Heart left ventricle (tissue), 16 donors: ENCODE results near the gene THAP4. TPM values are rescaled to one million over a fixed set of nuclear protein-coding genes. Genes with fewer than 3 reads are reported as not detected.
A peak's percentile ranks its signal among the peaks of the same experiment; 100 is the strongest.

Source experiments
- ATAC-seq, 4 donors: fragments of 200-7000 bp; cut with Tn5 transposase; one replicate each; pipeline ENCODE4 v1.9.1; 2020 to 2022; ENCODE audit warnings: moderate library complexity in 4 of 4, mild to moderate bottlenecking in 3 of 4, moderate number of reproducible peaks in 1 of 4
- DNase-seq, 5 donors: peaks; one replicate each; pipeline ENCODE4 v3.0.0-alpha.2; 2020
- H3K27ac ChIP-seq, 12 donors: fragments of 200-600 bp; sonication (generic) in 4 of 12; one replicate each; pipeline versions ENCODE4 v1.5.0 to v1.8.0; 2016 to 2022; ENCODE audit warnings: mild to moderate bottlenecking in 2 of 12
- H3K27me3 ChIP-seq, 9 donors: fragments of 200-600 bp; sonication (generic) in 2 of 9; one replicate each; pipeline versions ENCODE4 v1.5.1 to v1.8.0; 2016 to 2022; ENCODE audit warnings: mild to moderate bottlenecking in 3 of 9
- H3K36me3 ChIP-seq, 9 donors: fragments of 200-600 bp; sonication (generic) in 2 of 9; one replicate each; pipeline versions ENCODE4 v1.5.0 to v1.8.0; 2018 to 2022; ENCODE audit warnings: mild to moderate bottlenecking in 2 of 9
- H3K4me1 ChIP-seq, 12 donors: fragments of 200-600 bp; sonication (generic) in 4 of 12; one replicate each; pipeline versions ENCODE4 v1.5.0 to v1.8.0; 2016 to 2022; ENCODE audit warnings: mild to moderate bottlenecking in 3 of 12
- H3K4me3 ChIP-seq, 12 donors: fragments of 200-600 bp; sonication (generic) in 4 of 12; one replicate each; pipeline versions ENCODE4 v1.5.0 to v1.8.0; 2017 to 2022; ENCODE audit warnings: mild to moderate bottlenecking in 9 of 12, moderate library complexity in 4 of 12
- H3K9me3 ChIP-seq, 12 donors: fragments of 200-600 bp; sonication (generic) in 4 of 12; one replicate each; pipeline versions ENCODE4 v1.5.0 to v1.8.0; 2016 to 2022; ENCODE audit warnings: mild to moderate bottlenecking in 1 of 12
- POLR2A ChIP-seq, 2 donors: fragments of 450-650 bp; IDR thresholded peaks; one replicate each; pipeline ENCODE4 v1.6.1; 2017; ENCODE audit warnings: antibody characterized with exemption in 2 of 2, mild to moderate bottlenecking in 2 of 2, moderate library complexity in 2 of 2
- WGBS, 4 donors: extraction: QIAGEN DNeasy Blood & Tissue Kit in 2 of 4; methylation state at CpG; one replicate each; pipeline versions ENCODE4 v1.1.5 to v1.1.7; 2013 to 2018; 5-methylcytosine and 5-hydroxymethylcytosine counted together
- intact Hi-C, 10 donors: fragments of 100-400 bp; cut with DNase I; formaldehyde crosslinking; loops; one replicate each; pipeline versions ENCODE4 v1.11.1 to v1.14.2; 2022
- polyA plus RNA-seq, 2 donors: library from polyadenylated mRNA; stranded (reverse); fragments of 200-250 nt; gene quantifications; one replicate each; pipeline ENCODE4 v1.2.3, GENCODE V29; 2013
- total RNA-seq, 9 donors: library from RNA; depleted of rRNA in 2 of 9; stranded (reverse); fragments of >200 nt in 2 of 9; fragmentation: NEBNext Ultra II Directional in 3 of 9; extraction: Animal tissue kit (Norgen Biotek cat#: 25700) in 3 of 9; gene quantifications; one replicate each; pipeline versions ENCODE4 v1.1.0 to v1.2.4, GENCODE V29; 2016 to 2023
- TF ChIP-seq, protein P1 (sequence below), 12 donors: fragments of 200-600 bp; sonication (generic) in 4 of 12; IDR thresholded peaks; one replicate each; pipeline versions ENCODE4 v1.5.0 to v1.8.0; 2018 to 2022; ENCODE audit warnings: antibody characterized with exemption in 12 of 12, mild to moderate bottlenecking in 5 of 12
- donor health status: ischemic (EF 13 %, LVEDD 7.1; RV severe dilation, severe dysfunction).
- donor health status: healthy with polysubstance abuse.
- donor health status: DM: no; HTN: yes; CAD: no.
- donor health status: DM: no; HTN: no; CAD: no.
- donor health status: ischemic (EF 25% LVEDD 6.9; RV normal size, moderate dysfunction).
- donor health status: ischemic (EF 25% LVEDD 5.7; RV mildly dilated, moderate dysfunction).
- donor health status: healthy.
- donor health status: DM: yes; HTN: yes; CAD: no.
- donor health status: ischemic (EF 35%, LVEDD 5.7; RV mildly dilated, moderate dysfunction).
- donor health status: nonischemic (EF 11% LVEDD 7.7; RV severe dilation, severe dysfunction).
- donor health status: DM: yes; HTN: yes; CAD: no.
- donor health status: PGD.
- donor health status: ischemic (EF 29% LVEDD 5.4; RV normal size, mild dysfunction).
- donor health status: nonischemic (EF 23%, LVEDD 6.1; RV moderate dilation, normal function).

Gene THAP4
- total and polyA plus RNA-seq, 11 donors = 61.7 to 110 (median 80.4) TPM

DNA sequence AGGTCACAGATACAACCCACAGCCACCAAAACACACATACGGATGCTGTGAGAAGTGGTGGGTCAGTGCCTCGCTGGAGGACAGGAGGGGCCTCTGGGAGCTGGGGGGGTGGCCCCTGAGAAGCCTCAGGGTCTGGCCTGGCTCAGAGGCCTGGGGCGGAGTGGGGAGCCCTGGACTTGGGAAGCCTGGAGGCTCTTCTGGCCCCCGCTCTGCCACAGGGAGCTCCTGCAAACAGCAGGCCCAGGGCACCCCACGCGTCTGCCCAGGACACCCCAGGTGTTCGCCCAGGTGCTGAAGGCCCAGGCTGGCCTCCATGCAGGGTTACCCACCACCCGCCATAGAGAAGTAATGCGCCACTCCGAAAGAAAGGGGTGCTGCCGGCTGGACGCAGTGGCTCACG, 25.9 kb downstream of the THAP4 start:
- 90 to 96% (median 93%) methylated on average over 11 to 13 of the region's 13 CpGs for WGBS, 4 donors
- no peak overlapping the region for H3K4me3 ChIP-seq
- ATAC-seq (no peak), DNase-seq (no peak)
- intact Hi-C loops = loop anchor here in 6 of 10 donors (2.0 to 10.0 kb wide), 5 partner anchors 26 to 256 kb away; partner anchors contain the start of genes STK25 (in 5 of the 6), FARP2 (in 2 of the 6), ATG4B (in 1 of the 6) and THAP4 (in 1 of the 6)
- no peak for TF ChIP-seq POLR2A (IDR thresholded peaks at IDR 0.05)
- TF ChIP-seq, protein P1, sequence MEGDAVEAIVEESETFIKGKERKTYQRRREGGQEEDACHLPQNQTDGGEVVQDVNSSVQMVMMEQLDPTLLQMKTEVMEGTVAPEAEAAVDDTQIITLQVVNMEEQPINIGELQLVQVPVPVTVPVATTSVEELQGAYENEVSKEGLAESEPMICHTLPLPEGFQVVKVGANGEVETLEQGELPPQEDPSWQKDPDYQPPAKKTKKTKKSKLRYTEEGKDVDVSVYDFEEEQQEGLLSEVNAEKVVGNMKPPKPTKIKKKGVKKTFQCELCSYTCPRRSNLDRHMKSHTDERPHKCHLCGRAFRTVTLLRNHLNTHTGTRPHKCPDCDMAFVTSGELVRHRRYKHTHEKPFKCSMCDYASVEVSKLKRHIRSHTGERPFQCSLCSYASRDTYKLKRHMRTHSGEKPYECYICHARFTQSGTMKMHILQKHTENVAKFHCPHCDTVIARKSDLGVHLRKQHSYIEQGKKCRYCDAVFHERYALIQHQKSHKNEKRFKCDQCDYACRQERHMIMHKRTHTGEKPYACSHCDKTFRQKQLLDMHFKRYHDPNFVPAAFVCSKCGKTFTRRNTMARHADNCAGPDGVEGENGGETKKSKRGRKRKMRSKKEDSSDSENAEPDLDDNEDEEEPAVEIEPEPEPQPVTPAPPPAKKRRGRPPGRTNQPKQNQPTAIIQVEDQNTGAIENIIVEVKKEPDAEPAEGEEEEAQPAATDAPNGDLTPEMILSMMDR (IDR thresholded peaks at IDR 0.05) = no peak
- H3K9me3 ChIP-seq = no peaks in the 10 kb centered on the region
- H3K4me1 ChIP-seq = peaks cover 0 to 39% (median 20%) of the 10 kb centered on the region in 12 donors
- H3K36me3 ChIP-seq = peaks cover 0 to 18% (median 7%) of the 10 kb centered on the region in 9 donors
- H3K27me3 ChIP-seq = no peaks in the 10 kb centered on the region
- H3K27ac ChIP-seq = peak overlapping the region in 5 of 12 donors; percentile 70 to 90 (median 75)

DNA sequence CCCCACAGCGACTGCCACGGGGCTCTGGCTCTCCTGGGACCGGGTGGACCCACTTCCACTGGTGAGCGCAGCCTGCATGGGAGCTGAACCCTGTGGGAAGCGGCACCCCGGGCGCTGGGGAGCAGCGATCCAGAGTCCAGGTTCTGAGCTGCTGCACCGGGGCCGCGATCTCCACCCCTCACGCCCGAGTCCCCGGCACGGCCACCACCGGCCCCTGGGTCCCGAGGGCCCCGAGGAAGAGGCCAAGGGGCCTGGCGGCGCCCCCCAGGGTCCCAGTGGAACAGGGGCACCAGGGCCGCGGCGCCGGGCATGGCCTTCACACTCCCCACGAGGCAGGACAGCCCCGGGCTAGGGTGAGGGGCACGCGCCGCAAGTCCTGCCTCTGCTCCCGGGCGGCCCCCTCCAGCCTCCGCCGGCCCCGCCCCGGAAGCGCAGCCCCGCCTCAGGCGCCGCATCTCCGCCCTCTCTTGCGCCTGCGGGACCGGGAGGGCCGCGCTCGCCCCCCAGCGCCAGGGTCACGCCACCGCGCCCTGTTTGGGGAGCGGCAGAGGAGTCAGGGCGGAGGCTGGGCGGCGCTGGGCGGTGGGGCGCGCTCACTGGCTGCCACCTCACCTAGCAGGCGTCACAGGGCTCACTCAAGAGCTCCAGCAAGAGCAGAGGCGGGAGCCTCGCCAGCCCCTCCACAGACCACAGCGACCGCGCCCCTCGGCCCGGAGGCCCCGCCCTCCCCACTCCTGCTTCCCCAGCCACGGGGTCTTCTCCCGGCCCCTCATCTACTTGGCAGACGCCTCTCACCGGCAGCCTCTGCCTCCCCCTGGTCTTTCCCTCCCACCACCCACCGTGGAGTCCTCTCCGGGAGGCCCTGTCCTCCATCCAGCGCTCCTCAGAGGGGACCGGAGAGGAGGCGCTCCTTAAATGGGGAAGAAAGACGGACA, 26.8 kb downstream of the THAP4 start:
- H3K9me3 ChIP-seq = no peaks in the 10 kb centered on the region
- H3K27ac ChIP-seq = peak overlapping the region; percentile 3 to 90 (median 72)
- intact Hi-C loops = loop anchor here in 6 of 10 donors (2.0 to 10.0 kb wide), 5 partner anchors 27 to 255 kb away; partner anchors contain the start of genes STK25 (in 5 of the 6), FARP2 (in 2 of the 6), ATG4B (in 1 of the 6) and THAP4 (in 1 of the 6)
- ATAC-seq = peak; percentile 81 to 96 (median 96)
- DNase-seq = peak; percentile 79 to 92 (median 89)
- H3K4me3 ChIP-seq = peak overlapping the region; percentile 54 to 69 (median 61)
- WGBS, 4 donors = 7 to 22% (median 8%) methylated on average over 18 to 76 of the region's 76 CpGs
- H3K36me3 ChIP-seq = peaks cover 0 to 27% (median 16%) of the 10 kb centered on the region in 9 donors
- peak in 1 of 2 donors; percentile 47 for TF ChIP-seq POLR2A (IDR thresholded peaks at IDR 0.05)
- TF ChIP-seq, protein P1 (IDR thresholded peaks at IDR 0.05) = peak; percentile 55 to 82 (median 70)
- peaks cover 0 to 34% (median 16%) of the 10 kb centered on the region in 12 donors for H3K4me1 ChIP-seq
- no peaks in the 10 kb centered on the region for H3K27me3 ChIP-seq

DNA sequence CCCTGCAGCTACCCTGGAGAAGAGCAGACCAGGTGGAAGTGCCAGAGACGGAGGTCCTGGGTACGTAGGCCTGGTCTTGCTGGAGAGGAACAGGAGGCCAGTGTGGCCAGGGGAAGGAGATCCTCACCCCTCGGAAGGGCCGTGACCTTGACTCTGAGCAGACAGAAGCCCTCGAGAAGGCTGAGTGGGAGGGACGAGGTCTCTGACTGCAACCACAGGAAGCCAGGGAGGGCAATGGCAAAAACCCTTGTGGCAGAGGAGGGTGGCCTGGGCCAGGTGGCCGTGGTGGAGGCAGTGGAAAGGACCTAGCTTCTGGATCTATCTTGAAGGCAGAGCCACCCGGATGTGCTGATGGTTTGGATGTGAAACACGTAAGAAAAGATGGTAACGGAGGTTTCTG, 28.1 kb downstream of the THAP4 start:
- H3K9me3 ChIP-seq = no peaks in the 10 kb centered on the region
- no peak for ATAC-seq
- H3K4me3 ChIP-seq = no peak overlapping the region
- 83 to 86% (median 86%) methylated on average over 10 of the region's 10 CpGs for WGBS, 4 donors
- intact Hi-C loops = no loop called here
- TF ChIP-seq, protein P1 (IDR thresholded peaks at IDR 0.05) = no peak
- no peak for TF ChIP-seq POLR2A (IDR thresholded peaks at IDR 0.05)
- H3K4me1 ChIP-seq = peaks cover 0 to 34% (median 16%) of the 10 kb centered on the region in 12 donors
- H3K36me3 ChIP-seq = peaks cover 0 to 38% (median 29%) of the 10 kb centered on the region in 9 donors
- no peak for DNase-seq
- H3K27me3 ChIP-seq = no peaks in the 10 kb centered on the region
- H3K27ac ChIP-seq = no peak overlapping the region
